ENCODE results near the gene CROT.
"Not testable (repeated sequence)": the region's sequence is repeated elsewhere in the genome, so short reads cannot be mapped to it uniquely, and the experiment has no call there.

CROT gene

DNA sequence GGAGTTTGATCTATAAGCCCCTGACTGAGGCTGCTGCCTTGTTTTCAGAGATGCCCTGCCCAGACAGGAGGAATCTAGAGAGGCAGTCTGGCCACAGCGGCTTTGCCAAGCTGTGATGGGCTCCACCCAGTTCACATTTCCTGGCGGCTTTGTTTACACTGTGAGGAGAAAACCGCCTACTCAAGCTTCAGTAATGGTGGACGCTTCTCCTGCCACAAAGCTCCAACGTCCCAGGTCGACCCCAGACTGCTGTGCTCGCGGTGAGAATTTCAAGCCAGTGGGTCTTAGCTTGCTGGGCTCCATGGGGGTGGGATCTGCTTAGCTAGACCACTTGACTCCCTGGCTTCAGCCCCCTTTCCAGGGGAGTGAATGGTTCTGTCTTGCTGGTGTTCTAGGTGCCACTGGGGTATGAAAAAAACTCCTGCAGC is 26.3 kb upstream of the CROT start:
- not testable (repeated sequence) for H3K9me3 ChIP-seq (ENCODE audit: insufficient read depth, low read depth, low read length); H3K27ac ChIP-seq (ENCODE audit: low read depth, low read length); H3K9ac ChIP-seq (ENCODE audit: low read length); H2BK12ac ChIP-seq (ENCODE audit: low read length); H3K4me3 ChIP-seq (ENCODE audit: low read depth, low read length); H4K12ac ChIP-seq (ENCODE audit: low read depth, low read length); H3K79me2 ChIP-seq (ENCODE audit: control insufficient read depth, insufficient read depth, low read length, poor library complexity); H3K23ac ChIP-seq (ENCODE audit: low read length); H2BK5ac ChIP-seq (ENCODE audit: low read depth, low read length, poor library complexity); DNase-seq; H3K27me3 ChIP-seq (ENCODE audit: insufficient read depth, low read length); H3K4me1 ChIP-seq (ENCODE audit: control insufficient read depth in 1 of 2, insufficient read depth in 2 of 2, low read length in 2 of 2); H2BK120ac ChIP-seq (ENCODE audit: insufficient read depth, low read length, poor library complexity); H2AK5ac ChIP-seq (ENCODE audit: low read length); H3K4ac ChIP-seq (ENCODE audit: low read depth, low read length); H2AFZ ChIP-seq (ENCODE audit: insufficient read depth, low read length, poor library complexity); H3K18ac ChIP-seq (ENCODE audit: low read length); H3K36me3 ChIP-seq (ENCODE audit: control insufficient read depth in 1 of 2, insufficient read depth in 2 of 2, low read length in 2 of 2); H3K79me1 ChIP-seq (ENCODE audit: low read length); H4K8ac ChIP-seq (ENCODE audit: low read depth, low read length); H3K4me2 ChIP-seq (ENCODE audit: low read length)
- H4K91ac ChIP-seq (ENCODE audit: low read depth, low read length), result peak overlapping the region; percentile 49
- peak overlapping the region; percentile 4 for H3K14ac ChIP-seq (ENCODE audit: low read length)
- WGBS (ENCODE audit: extremely low coverage, insufficient coverage, insufficient read length), result no CpG with 5 or more reads among the region's 8 CpGs

DNA sequence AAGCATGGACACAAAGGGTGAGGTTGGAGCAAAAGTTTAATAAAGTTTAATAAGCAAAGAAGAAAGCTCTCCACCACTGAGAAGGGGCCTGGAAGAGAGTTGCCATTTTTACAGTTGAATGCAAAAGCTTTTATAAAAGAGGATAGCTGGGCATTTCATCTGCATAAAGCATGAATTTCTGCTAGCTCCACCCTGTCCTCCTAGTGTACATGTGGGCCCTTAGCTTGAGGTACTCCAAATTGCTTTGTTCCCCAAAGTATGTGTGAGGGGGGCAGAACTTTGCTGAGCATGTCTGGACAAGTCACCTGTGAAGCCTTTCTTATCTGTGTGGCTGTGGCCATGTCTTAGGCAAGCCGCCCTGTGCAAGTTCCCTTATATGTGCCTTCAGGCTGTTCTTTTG is 22.6 kb upstream of the CROT start:
- no peaks in the 10 kb centered on the region for H3K9me3 ChIP-seq (ENCODE audit: insufficient read depth, low read depth, low read length)
- no peak overlapping the region for H2AK5ac ChIP-seq (ENCODE audit: low read length)
- DNase-seq, result peak; percentile 21 to 39
- no peaks in the 10 kb centered on the region for H3K27me3 ChIP-seq (ENCODE audit: insufficient read depth, low read length)
- H3K9ac ChIP-seq (ENCODE audit: low read length), result no peak overlapping the region
- peaks cover 0 to 2% of the 10 kb centered on the region in 2 experiments for H3K36me3 ChIP-seq (ENCODE audit: control insufficient read depth in 1 of 2, insufficient read depth in 2 of 2, low read length in 2 of 2)
- no CpG with 5 or more reads among the region's 1 CpG for WGBS (ENCODE audit: extremely low coverage, insufficient coverage, insufficient read length)
- peak overlapping the region; percentile 76 for H3K27ac ChIP-seq (ENCODE audit: low read depth, low read length)
- no peak overlapping the region for H3K4me3 ChIP-seq (ENCODE audit: low read depth, low read length)
- peak overlapping the region; percentile 66 for H4K91ac ChIP-seq (ENCODE audit: low read depth, low read length)
- H3K79me1 ChIP-seq (ENCODE audit: low read length), result peaks cover 5% of the 10 kb centered on the region
- no peak overlapping the region for H4K12ac ChIP-seq (ENCODE audit: low read depth, low read length)
- H2BK120ac ChIP-seq (ENCODE audit: insufficient read depth, low read length, poor library complexity), result no peak overlapping the region
- no peak overlapping the region for H4K8ac ChIP-seq (ENCODE audit: low read depth, low read length)
- H3K23ac ChIP-seq (ENCODE audit: low read length), result no peak overlapping the region
- H2BK5ac ChIP-seq (ENCODE audit: low read depth, low read length, poor library complexity), result peak overlapping the region; percentile 77
- no peaks in the 10 kb centered on the region for H3K79me2 ChIP-seq (ENCODE audit: control insufficient read depth, insufficient read depth, low read length, poor library complexity)
- H2AFZ ChIP-seq (ENCODE audit: insufficient read depth, low read length, poor library complexity), result peak overlapping the region; percentile 78
- H3K4me1 ChIP-seq (ENCODE audit: control insufficient read depth in 1 of 2, insufficient read depth in 2 of 2, low read length in 2 of 2), result peaks cover 3 to 8% of the 10 kb centered on the region in 2 experiments
- no peak overlapping the region for H3K18ac ChIP-seq (ENCODE audit: low read length)
- H3K4me2 ChIP-seq (ENCODE audit: low read length), result no peak overlapping the region
- peak overlapping the region; percentile 27 for H3K4ac ChIP-seq (ENCODE audit: low read depth, low read length)
- no peak overlapping the region for H3K14ac ChIP-seq (ENCODE audit: low read length)
- H2BK12ac ChIP-seq (ENCODE audit: low read length), result no peak overlapping the region

DNA sequence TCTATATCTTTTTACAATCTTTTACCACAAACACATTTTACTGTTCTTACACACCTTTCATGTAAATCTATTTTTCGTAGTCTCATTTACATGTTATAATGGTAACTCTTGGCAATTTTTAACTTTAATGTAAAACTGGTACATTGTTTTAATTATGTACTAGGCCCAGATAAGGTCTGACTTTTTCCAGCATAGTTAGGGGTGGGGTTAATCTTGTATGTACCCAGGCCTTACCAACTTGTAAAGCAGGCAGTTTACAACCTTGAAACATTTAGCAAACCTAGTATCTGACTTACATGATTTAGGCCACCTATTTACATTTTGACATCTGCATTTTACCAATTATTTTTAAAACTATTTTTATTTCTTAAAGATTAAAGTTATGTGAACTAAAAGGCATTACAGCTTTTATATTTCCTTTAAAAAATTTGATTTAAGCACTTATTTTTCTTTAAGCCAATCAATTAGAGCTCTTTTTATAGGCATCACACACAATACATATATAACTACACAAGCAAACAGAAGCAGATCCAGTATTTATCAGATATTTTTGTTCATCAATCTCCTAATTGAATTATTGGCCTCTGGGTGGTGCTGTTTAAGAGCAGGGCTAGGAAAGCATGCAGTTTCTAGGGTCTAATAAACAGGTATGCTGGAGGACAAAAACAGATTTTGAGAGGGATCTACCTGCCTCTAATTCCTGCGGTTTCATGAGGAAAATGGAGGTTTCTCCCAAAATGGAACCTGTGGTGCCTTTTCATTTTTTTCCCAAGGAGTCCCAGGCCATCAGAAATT is 19.7 kb upstream of the CROT start:
- 100% methylated on average over 1 of the region's 2 CpGs for WGBS (ENCODE audit: extremely low coverage, insufficient coverage, insufficient read length)
- Histone ChIP-seq H3K9me3 (ENCODE audit: insufficient read depth, low read depth, low read length) (peaks cover 9% of the 10 kb centered on the region), H3K4ac (ENCODE audit: low read depth, low read length) (no peak overlapping the region)

DNA sequence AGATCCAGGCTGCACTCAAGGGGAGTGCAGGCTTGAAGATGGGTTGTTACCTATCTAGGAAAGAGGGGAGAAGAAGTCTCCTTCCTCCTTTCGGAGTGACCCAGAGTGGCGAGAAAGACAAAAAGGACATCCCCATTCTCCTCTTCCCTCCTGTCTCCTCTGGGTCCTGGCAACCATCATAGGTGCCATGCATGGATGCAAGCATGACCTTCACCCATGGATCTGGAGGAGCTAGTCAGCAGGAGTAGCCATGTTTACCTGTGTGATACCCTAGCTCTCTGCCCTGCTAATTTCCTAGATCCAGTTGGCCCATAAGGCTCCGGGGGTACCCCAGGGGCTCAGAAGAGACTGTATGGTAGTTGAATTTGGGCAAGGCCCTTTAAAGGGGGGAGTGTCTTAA is 17.2 kb upstream of the CROT start:
- Histone ChIP-seq H3K18ac (ENCODE audit: low read length) (no peak overlapping the region), H3K4me1 (ENCODE audit: control insufficient read depth in 1 of 2, insufficient read depth in 2 of 2, low read length in 2 of 2) (peaks cover under 1 to 6% of the 10 kb centered on the region in 2 experiments), H2AK5ac (ENCODE audit: low read length) (no peak overlapping the region), H3K14ac (ENCODE audit: low read length) (no peak overlapping the region), H3K27me3 (ENCODE audit: insufficient read depth, low read length) (no peaks in the 10 kb centered on the region), H3K4me3 (ENCODE audit: low read depth, low read length) (no peak overlapping the region), H4K12ac (ENCODE audit: low read depth, low read length) (no peak overlapping the region), H3K79me1 (ENCODE audit: low read length) (peaks cover 11% of the 10 kb centered on the region), H3K4me2 (ENCODE audit: low read length) (no peak overlapping the region), H4K91ac (ENCODE audit: low read depth, low read length) (no peak overlapping the region), H3K4ac (ENCODE audit: low read depth, low read length) (no peak overlapping the region), H2BK12ac (ENCODE audit: low read length) (no peak overlapping the region), H3K27ac (ENCODE audit: low read depth, low read length) (no peak overlapping the region), H2BK120ac (ENCODE audit: insufficient read depth, low read length, poor library complexity) (no peak overlapping the region), H4K8ac (ENCODE audit: low read depth, low read length) (no peak overlapping the region), H3K9ac (ENCODE audit: low read length) (no peak overlapping the region), H2AFZ (ENCODE audit: insufficient read depth, low read length, poor library complexity) (no peak overlapping the region), H2BK5ac (ENCODE audit: low read depth, low read length, poor library complexity) (no peak overlapping the region), H3K9me3 (ENCODE audit: insufficient read depth, low read depth, low read length) (peaks cover 11% of the 10 kb centered on the region), H3K36me3 (ENCODE audit: control insufficient read depth in 1 of 2, insufficient read depth in 2 of 2, low read length in 2 of 2) (peaks cover 5 to 9% of the 10 kb centered on the region in 2 experiments), H3K79me2 (ENCODE audit: control insufficient read depth, insufficient read depth, low read length, poor library complexity) (no peaks in the 10 kb centered on the region), H3K23ac (ENCODE audit: low read length) (no peak overlapping the region)
- no CpG with 5 or more reads among the region's 3 CpGs for WGBS (ENCODE audit: extremely low coverage, insufficient coverage, insufficient read length)
- no peak for DNase-seq

More for the DNA sequence above, 19.7 kb upstream of the CROT start:
- no peak overlapping the region for H3K4me2 ChIP-seq (ENCODE audit: low read length)
- no peak overlapping the region for H2BK5ac ChIP-seq (ENCODE audit: low read depth, low read length, poor library complexity)
- H3K27me3 ChIP-seq (ENCODE audit: insufficient read depth, low read length), result no peaks in the 10 kb centered on the region
- H3K23ac ChIP-seq (ENCODE audit: low read length), result no peak overlapping the region
- peaks cover 7 to 9% of the 10 kb centered on the region in 2 experiments for H3K36me3 ChIP-seq (ENCODE audit: control insufficient read depth in 1 of 2, insufficient read depth in 2 of 2, low read length in 2 of 2)
- H3K27ac ChIP-seq (ENCODE audit: low read depth, low read length), result no peak overlapping the region
- no peak for DNase-seq
- peaks cover 4 to 6% of the 10 kb centered on the region in 2 experiments for H3K4me1 ChIP-seq (ENCODE audit: control insufficient read depth in 1 of 2, insufficient read depth in 2 of 2, low read length in 2 of 2)
- no peak overlapping the region for H3K18ac ChIP-seq (ENCODE audit: low read length)
- no peak overlapping the region for H3K14ac ChIP-seq (ENCODE audit: low read length)
- H2BK12ac ChIP-seq (ENCODE audit: low read length), result no peak overlapping the region
- H3K79me1 ChIP-seq (ENCODE audit: low read length), result peaks cover 11% of the 10 kb centered on the region
- H3K9ac ChIP-seq (ENCODE audit: low read length), result no peak overlapping the region
- no peaks in the 10 kb centered on the region for H3K79me2 ChIP-seq (ENCODE audit: control insufficient read depth, insufficient read depth, low read length, poor library complexity)
- H2BK120ac ChIP-seq (ENCODE audit: insufficient read depth, low read length, poor library complexity), result no peak overlapping the region
- no peak overlapping the region for H4K8ac ChIP-seq (ENCODE audit: low read depth, low read length)
- H4K91ac ChIP-seq (ENCODE audit: low read depth, low read length), result no peak overlapping the region
- no peak overlapping the region for H4K12ac ChIP-seq (ENCODE audit: low read depth, low read length)
- H3K4me3 ChIP-seq (ENCODE audit: low read depth, low read length), result no peak overlapping the region
- H2AFZ ChIP-seq (ENCODE audit: insufficient read depth, low read length, poor library complexity), result no peak overlapping the region
- H2AK5ac ChIP-seq (ENCODE audit: low read length), result no peak overlapping the region
